OCI-LY1 (cell line): Measurements from ENCODE around the gene TMEM184A.

ENCODE experiments used
- EZH2 ChIP-seq: fragments of 200-600 bp; sonication (generic), shearing (Covaris generic); IDR thresholded peaks from 2 replicates; pipeline ENCODE4 v1.8.0; 2017; ENCODE audit warnings: borderline replicate concordance, mixed run types, mild to moderate bottlenecking, antibody characterized with exemption, low read length, moderate library complexity, mixed read lengths
- TF ChIP-seq, protein P1 (sequence below): fragments of 200-600 bp; sonication (generic), shearing (Covaris generic); IDR thresholded peaks from 2 replicates; pipeline ENCODE4 v1.5.1; 2017; ENCODE audit warnings: mild to moderate bottlenecking, antibody characterized with exemption, low read length, moderate library complexity, mixed read lengths

DNA sequence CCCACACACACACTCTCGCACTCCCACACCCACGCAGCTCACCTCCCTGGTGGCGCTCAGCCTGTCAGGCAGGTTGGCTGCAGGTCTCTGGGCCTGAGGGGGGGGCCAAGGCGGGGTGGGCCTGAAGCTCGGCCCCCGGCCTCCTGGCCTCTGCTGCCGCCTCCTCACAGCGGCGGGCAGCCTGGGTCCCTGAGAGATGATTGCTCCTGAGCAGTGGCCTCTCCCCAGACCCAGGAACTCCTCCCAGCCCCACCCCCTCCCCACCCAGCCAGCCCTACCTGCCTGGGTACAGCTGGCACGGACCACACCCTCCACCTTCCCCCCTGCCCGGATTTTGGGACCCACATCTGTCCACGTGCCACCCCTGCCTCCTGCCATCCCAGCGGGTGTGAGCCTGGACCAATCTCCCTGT is 4.6 kb upstream of the TMEM184A start:
- TF ChIP-seq, protein P1, sequence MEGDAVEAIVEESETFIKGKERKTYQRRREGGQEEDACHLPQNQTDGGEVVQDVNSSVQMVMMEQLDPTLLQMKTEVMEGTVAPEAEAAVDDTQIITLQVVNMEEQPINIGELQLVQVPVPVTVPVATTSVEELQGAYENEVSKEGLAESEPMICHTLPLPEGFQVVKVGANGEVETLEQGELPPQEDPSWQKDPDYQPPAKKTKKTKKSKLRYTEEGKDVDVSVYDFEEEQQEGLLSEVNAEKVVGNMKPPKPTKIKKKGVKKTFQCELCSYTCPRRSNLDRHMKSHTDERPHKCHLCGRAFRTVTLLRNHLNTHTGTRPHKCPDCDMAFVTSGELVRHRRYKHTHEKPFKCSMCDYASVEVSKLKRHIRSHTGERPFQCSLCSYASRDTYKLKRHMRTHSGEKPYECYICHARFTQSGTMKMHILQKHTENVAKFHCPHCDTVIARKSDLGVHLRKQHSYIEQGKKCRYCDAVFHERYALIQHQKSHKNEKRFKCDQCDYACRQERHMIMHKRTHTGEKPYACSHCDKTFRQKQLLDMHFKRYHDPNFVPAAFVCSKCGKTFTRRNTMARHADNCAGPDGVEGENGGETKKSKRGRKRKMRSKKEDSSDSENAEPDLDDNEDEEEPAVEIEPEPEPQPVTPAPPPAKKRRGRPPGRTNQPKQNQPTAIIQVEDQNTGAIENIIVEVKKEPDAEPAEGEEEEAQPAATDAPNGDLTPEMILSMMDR = no peak
- no peak for TF ChIP-seq EZH2
